HEK293 (cell line): Measurements from ENCODE around the gene SMYD2.

Source experiments
- CTCF ChIP-seq: fragments of 450-650 bp; formaldehyde crosslinking; IDR thresholded peaks from 2 replicates; pipeline ENCODE4 v1.5.1; 2016; ENCODE audit warnings: missing biosample characterization, missing genetic modification characterization
- RBAK ChIP-seq: fragments of 450-650 bp; formaldehyde crosslinking; IDR thresholded peaks from 2 replicates; pipeline ENCODE4 v1.5.1; 2016; ENCODE audit warnings: missing biosample characterization, missing genetic modification characterization
- TCF7L2 ChIP-seq: IDR thresholded peaks from 2 replicates; pipeline ENCODE4 v1.6.1; 2011; ENCODE audit warnings: low read depth, mild to moderate bottlenecking, inconsistent platforms, low read length, moderate library complexity, borderline replicate concordance
- YY1 ChIP-seq: fragments of 450-650 bp; formaldehyde crosslinking; IDR thresholded peaks from 2 replicates; pipeline ENCODE4 v1.5.1; 2018; ENCODE audit warnings: missing biosample characterization, missing genetic modification characterization
- ZNF776 ChIP-seq: fragments of 450-650 bp; formaldehyde crosslinking; IDR thresholded peaks from 2 replicates; pipeline ENCODE4 v1.5.0; 2017; ENCODE audit warnings: missing biosample characterization, missing genetic modification characterization, borderline replicate concordance
- ZSCAN23 ChIP-seq: fragments of 450-650 bp; formaldehyde crosslinking; IDR thresholded peaks from 2 replicates; pipeline ENCODE4 v1.5.1; 2016; ENCODE audit warnings: missing biosample characterization, missing genetic modification characterization
- TF ChIP-seq, protein P1 (sequence below): sonication (generic); formaldehyde crosslinking; IDR thresholded peaks from 2 replicates; pipeline ENCODE4 v1.8.1; 2022; ENCODE audit warnings: mild to moderate bottlenecking, moderate library complexity, missing genetic modification reagents

DNA sequence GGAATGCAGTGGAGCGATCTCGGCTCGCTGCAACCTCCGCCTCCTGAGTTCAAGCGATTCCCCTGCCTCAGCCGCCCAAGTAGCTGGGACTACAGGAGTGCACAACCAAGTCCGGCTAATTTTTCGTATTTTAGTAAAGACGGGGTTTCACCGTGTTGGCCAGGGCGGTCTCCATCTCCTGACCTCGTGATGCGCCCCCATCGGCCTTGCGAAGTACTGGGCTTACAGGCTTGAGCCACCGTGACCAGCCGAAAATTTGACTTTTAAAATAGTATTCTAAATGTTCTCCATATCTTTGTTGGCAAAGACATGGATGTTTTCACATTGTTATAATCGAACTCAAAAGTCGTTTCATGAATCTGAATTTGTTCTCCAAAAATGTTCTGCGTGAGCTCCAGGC, 36.7 kb upstream of the SMYD2 start:
- TF ChIP-seq CTCF (tag by site-specific recombination) = no peak
- TF ChIP-seq ZSCAN23 = no peak
- no peak for TF ChIP-seq RBAK (tag by site-specific recombination)
- no peak for TF ChIP-seq TCF7L2
- no peak for TF ChIP-seq YY1 (tag by site-specific recombination)
- no peak for TF ChIP-seq ZNF776 (tag by site-specific recombination)
- TF ChIP-seq, protein P1, sequence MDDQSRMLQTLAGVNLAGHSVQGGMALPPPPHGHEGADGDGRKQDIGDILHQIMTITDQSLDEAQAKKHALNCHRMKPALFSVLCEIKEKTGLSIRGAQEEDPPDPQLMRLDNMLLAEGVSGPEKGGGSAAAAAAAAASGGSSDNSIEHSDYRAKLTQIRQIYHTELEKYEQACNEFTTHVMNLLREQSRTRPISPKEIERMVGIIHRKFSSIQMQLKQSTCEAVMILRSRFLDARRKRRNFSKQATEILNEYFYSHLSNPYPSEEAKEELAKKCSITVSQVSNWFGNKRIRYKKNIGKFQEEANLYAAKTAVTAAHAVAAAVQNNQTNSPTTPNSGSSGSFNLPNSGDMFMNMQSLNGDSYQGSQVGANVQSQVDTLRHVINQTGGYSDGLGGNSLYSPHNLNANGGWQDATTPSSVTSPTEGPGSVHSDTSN (CRISPR knock-in tag) = no peak
